Activated CD8-positive, alpha-beta memory T cell treated with anti-CD3 and anti-CD28 coated beads, Interleukin-2, amount 50 U/mL, for 24 hours (primary cell): ENCODE data around the gene GCC1.

ENCODE experiments used
- DNase-seq: peaks from one replicate; pipeline ENCODE4 v3.0.0-alpha.2; 2020; ENCODE audit errors: extremely low read depth

Gene GCC1

GRCh38 chr7:127536741-127537140 lies 48.7 kb downstream of the GCC1 start:
- no peak for DNase-seq

- DNase-seq = no peak
These were observed 49.1 kb downstream of the GCC1 start for GRCh38 chr7:127536394-127536691.

GRCh38 chr7:127535546-127536393 lies 49.6 kb downstream of the GCC1 start:
- no peak for DNase-seq

DNA sequence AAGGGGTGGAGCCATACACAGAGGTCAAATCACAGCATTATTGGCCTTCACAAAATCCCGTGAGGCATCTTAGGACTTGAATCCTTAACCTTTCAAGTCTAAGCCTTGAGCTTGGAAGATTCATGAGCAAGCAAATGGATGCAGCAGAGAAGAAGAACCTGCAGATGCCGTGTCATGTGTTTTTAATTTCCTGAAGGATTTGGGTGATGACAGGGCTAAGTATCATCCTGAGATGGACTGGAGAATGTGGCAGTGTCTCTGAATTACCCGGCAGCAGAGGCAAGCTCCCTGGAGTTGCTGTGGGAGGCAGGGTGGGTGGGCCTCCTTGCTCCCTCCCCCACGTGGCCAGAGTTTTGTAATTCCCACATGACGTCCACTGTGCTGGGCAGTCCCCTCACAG lies 50.8 kb downstream of the GCC1 start:
- no peak for DNase-seq

GRCh38 chr7:127532736-127533135 lies 52.7 kb downstream of the GCC1 start:
- no peak for DNase-seq

- DNase-seq = no peak
These were observed 53.2 kb downstream of the GCC1 start for GRCh38 chr7:127532151-127532550.
